OCI-LY7 (cell line): ENCODE results near the gene TMTC2. TPM values are rescaled to one million over a fixed set of nuclear protein-coding genes. Genes with fewer than 3 reads are reported as not detected.

ENCODE experiments used
- BruUV-seq: library from RNA; stranded (reverse); fragments of 400-500 nt; replicated peaks from 2 replicates; lab custom pipeline; 2021; lab: Mats Ljungman, UMichigan
- CTCF ChIA-PET: fragments of 300-600 bp; sonication (Branson Sonifier 250); formaldehyde crosslinking; loops from one replicate; lab custom pipeline; 2022; ENCODE audit warnings: antibody characterized with exemption; ENCODE audit not compliant: unreplicated experiment; lab: Charles Lee
- POLR2A ChIA-PET: fragments of 300-600 bp; sonication (Branson Sonifier 250); formaldehyde crosslinking; loops from one replicate; lab custom pipeline; 2022; ENCODE audit warnings: antibody characterized with exemption; lab: Charles Lee
- DNase-seq: peaks from one replicate; pipeline ENCODE4 v3.0.0-alpha.2; 2015; ENCODE audit warnings: low spot score
- H2AFZ ChIP-seq: fragments of 200-600 bp; sonication (generic), shearing (Covaris generic); 2 replicates; pipeline ENCODE4 v1.6.1; 2014; ENCODE audit warnings: mild to moderate bottlenecking, antibody characterized with exemption, low read length, moderate library complexity
- H3K27ac ChIP-seq: fragments of 200-600 bp; sonication (generic); 2 replicates; pipeline ENCODE4 v1.5.1; 2014; ENCODE audit warnings: mixed run types, low read depth, mild to moderate bottlenecking, moderate library complexity, low read length, inconsistent platforms; ENCODE audit not compliant: poor library complexity, severe bottlenecking
- H3K36me3 ChIP-seq: fragments of 200-600 bp; sonication (generic); 2 replicates; pipeline ENCODE4 v1.6.1; 2014; ENCODE audit warnings: mild to moderate bottlenecking, antibody characterized with exemption, low read length, moderate library complexity, mixed read lengths; ENCODE audit not compliant: insufficient read depth
- H3K4me1 ChIP-seq: fragments of 200-600 bp; sonication (generic); 2 replicates; pipeline ENCODE4 v1.5.1; 2014; ENCODE audit warnings: mild to moderate bottlenecking, low read length; ENCODE audit not compliant: insufficient read depth, poor library complexity, severe bottlenecking
- H3K4me2 ChIP-seq: fragments of 200-600 bp; sonication (generic); 2 replicates; pipeline ENCODE4 v1.6.1; 2014; ENCODE audit warnings: mild to moderate bottlenecking, low read length
- H3K4me3 ChIP-seq: fragments of 200-600 bp; sonication (generic); 2 replicates; pipeline ENCODE4 v1.5.1; 2014; ENCODE audit warnings: mild to moderate bottlenecking, low read depth, low read length; ENCODE audit not compliant: poor library complexity, severe bottlenecking
- H3K79me2 ChIP-seq: fragments of 200-600 bp; sonication (generic); 2 replicates; pipeline ENCODE4 v1.6.1; 2016; ENCODE audit warnings: low read depth, mild to moderate bottlenecking, low read length, moderate library complexity, mixed read lengths; ENCODE audit not compliant: insufficient read depth
- H3K9me2 ChIP-seq: fragments of 200-600 bp; sonication (generic); 2 replicates; pipeline ENCODE4 v1.6.1; 2016; ENCODE audit warnings: mild to moderate bottlenecking, low read length, mixed read lengths; ENCODE audit not compliant: insufficient read depth
- H3K9me3 ChIP-seq: fragments of 200-600 bp; sonication (generic); 2 replicates; pipeline ENCODE4 v1.6.1; 2014; ENCODE audit warnings: mild to moderate bottlenecking, mixed run types, low read length, mixed read lengths
- H4K20me1 ChIP-seq: fragments of 200-600 bp; sonication (generic); 2 replicates; pipeline ENCODE4 v1.6.1; 2014; ENCODE audit warnings: mild to moderate bottlenecking, antibody characterized with exemption, low read length, moderate library complexity, mixed read lengths; ENCODE audit not compliant: insufficient read depth
- CTCF ChIP-seq: fragments of 200-600 bp; sonication (generic); conservative IDR thresholded peaks from 2 replicates; pipeline ENCODE4 v1.5.1; 2014; ENCODE audit warnings: mild to moderate bottlenecking, antibody characterized with exemption, low read length, moderate library complexity, mixed read lengths
- EZH2phosphoT487 ChIP-seq: fragments of 200-600 bp; sonication (generic); IDR thresholded peaks from 2 replicates; pipeline ENCODE4 v1.6.1; 2018; ENCODE audit warnings: low read depth, borderline replicate concordance, mild to moderate bottlenecking, mixed run types, antibody characterized with exemption, low read length, moderate library complexity, mixed read lengths
- intact Hi-C: fragments of 100-400 bp; cut with micrococcal nuclease; formaldehyde crosslinking; loops from one replicate; pipeline ENCODE4 v1.10.0; 2022; ENCODE audit not compliant: unreplicated experiment
- total RNA-seq, 2 experiments: library from RNA; depleted of rRNA in 1 of 2; stranded (reverse); fragments of >200 nt in 1 of 2; shearing (Covaris generic) in 1 of 2; gene quantifications; 2 replicates each; pipeline ENCODE4 v1.2.3, GENCODE V29; 2014 to 2022

The TMTC2 gene
- total RNA-seq, 2 experiments from 2014 or later = 5.6 to 8.1 TPM

DNA sequence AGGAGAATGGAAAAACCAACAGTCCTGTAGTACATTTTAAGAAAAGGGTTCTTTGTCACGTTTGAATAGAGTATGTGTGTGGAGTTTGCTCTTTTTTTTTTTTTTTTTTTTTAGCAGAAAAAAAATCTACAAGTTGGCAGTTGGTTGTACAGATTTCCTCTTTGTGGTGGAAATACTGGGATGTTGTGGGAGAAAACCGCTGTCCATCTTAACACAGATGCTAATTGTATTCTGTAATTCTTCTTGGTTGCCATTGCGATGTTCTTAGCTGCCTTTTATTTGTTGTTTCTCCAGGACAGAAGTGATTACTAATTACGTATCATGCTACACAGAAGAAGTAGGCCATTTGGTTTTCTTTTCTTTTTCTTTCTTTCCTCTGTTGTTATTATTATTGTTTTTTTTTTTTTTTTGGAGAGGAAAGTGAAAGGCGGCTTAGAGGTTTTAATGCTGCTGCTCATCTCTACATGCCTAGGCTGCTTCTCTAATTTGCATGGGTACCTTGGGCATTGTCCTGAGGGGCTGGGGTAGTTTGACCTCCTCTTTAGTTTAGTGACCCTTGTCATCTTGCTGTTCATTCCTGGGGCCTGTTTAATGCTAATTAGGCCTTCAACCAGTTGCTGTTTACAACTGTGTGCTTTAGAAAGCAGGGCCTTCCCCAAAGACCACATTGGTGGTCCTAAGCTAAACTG lies 94.7 kb downstream of the TMTC2 start:
- no peak for TF ChIP-seq EZH2phosphoT487
- no peak for TF ChIP-seq CTCF
- Histone ChIP-seq H4K20me1 (no peaks in the 10 kb centered on the region), H3K79me2 (no peaks in the 10 kb centered on the region), H3K36me3 (no peaks in the 10 kb centered on the region), H3K4me3 (no peak overlapping the region), H3K4me2 (no peak overlapping the region), H3K9me3 (no peaks in the 10 kb centered on the region), H2AFZ (no peak overlapping the region), H3K27ac (no peak overlapping the region), H3K9me2 (no peaks in the 10 kb centered on the region), H3K4me1 (no peaks in the 10 kb centered on the region)
- BruUV-seq = no TSS peak
- CTCF ChIA-PET = no interaction called here
- intact Hi-C loops = no loop called here
- POLR2A ChIA-PET = interaction anchor here (0.7 kb wide), 1 partner anchor 12 kb away, joined by 5 read pairs; no protein-coding TSS in a partner anchor
- DNase-seq = no peak

- intact Hi-C loops = no loop called here
Measured at GRCh38 chr12:82783435-82783834, 96.7 kb downstream of the TMTC2 start.

More at GRCh38 chr12:82783435-82783834, 96.7 kb downstream of the TMTC2 start:
- POLR2A ChIA-PET = no interaction called here
- no peak for DNase-seq
- Histone ChIP-seq H2AFZ (no peak overlapping the region), H4K20me1 (no peaks in the 10 kb centered on the region), H3K4me1 (no peaks in the 10 kb centered on the region), H3K9me3 (no peaks in the 10 kb centered on the region), H3K4me3 (no peak overlapping the region), H3K79me2 (no peaks in the 10 kb centered on the region), H3K4me2 (no peak overlapping the region), H3K27ac (no peak overlapping the region), H3K9me2 (no peaks in the 10 kb centered on the region), H3K36me3 (no peaks in the 10 kb centered on the region)
- TF ChIP-seq EZH2phosphoT487 (no peak), CTCF (no peak)
- CTCF ChIA-PET = no interaction called here
- BruUV-seq = no TSS peak
